Transverse colon (tissue), 4 donors: ENCODE measurements around the gene HK1.

Experiments
- CTCF ChIP-seq, 5 experiments: fragments of 200-600 bp in 3 of 5; fragments of 450-650 bp in 2 of 5; sonication (generic) in 3 of 5; IDR thresholded peaks; 1 replicate in 2 of 5; 2 replicates in 3 of 5; pipeline ENCODE4 v1.5.1; 2016 to 2017; ENCODE audit warnings: antibody characterized with exemption in 5 of 5, inconsistent platforms in 3 of 5, mild to moderate bottlenecking in 2 of 5, moderate library complexity in 1 of 5
- EP300 ChIP-seq: sonication (generic); formaldehyde crosslinking; IDR thresholded peaks from one replicate; pipeline ENCODE4 v1.6.1; 2017; ENCODE audit warnings: antibody characterized with exemption, low read depth
- POLR2A ChIP-seq: fragments of 450-650 bp; IDR thresholded peaks from one replicate; pipeline ENCODE4 v1.6.1; 2016; ENCODE audit warnings: antibody characterized with exemption, mild to moderate bottlenecking, moderate library complexity
- POLR2AphosphoS5 ChIP-seq, 3 donors: sonication (generic); formaldehyde crosslinking; IDR thresholded peaks; one replicate each; pipeline ENCODE4 v1.6.1; 2016; ENCODE audit warnings: antibody characterized with exemption in 3 of 3

- TF ChIP-seq CTCF (IDR thresholded peaks at IDR 0.05) (no peak), POLR2A (no peak), EP300 (no peak), POLR2AphosphoS5 (IDR thresholded peaks at IDR 0.05) (no peak)
Measured at GRCh38 chr10:69434169-69434568, 155.9 kb downstream of the HK1 start.
